ENCODE results near the gene FBXW2.

DNA sequence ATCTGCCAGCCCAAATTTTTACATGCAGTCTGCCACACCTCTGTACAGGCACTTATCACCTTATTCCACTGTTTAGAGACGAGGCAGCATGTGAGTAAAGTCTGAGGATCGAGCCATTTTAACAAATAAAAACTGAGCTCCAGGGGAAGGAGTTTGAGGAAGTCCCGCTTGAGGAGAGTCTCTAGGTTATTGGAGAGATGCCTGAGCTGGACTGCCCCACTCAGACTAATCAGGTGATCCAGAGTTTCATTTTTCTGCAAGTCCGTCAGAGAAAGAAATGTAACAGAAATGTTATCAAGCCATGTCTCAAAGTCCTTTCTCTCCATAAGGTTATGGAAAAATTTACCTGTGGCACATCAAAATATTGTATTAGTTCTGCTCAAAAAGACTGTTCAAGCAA lies 5.3 kb downstream of the FBXW2 start:
- TF ChIP-seq, protein P1, sequence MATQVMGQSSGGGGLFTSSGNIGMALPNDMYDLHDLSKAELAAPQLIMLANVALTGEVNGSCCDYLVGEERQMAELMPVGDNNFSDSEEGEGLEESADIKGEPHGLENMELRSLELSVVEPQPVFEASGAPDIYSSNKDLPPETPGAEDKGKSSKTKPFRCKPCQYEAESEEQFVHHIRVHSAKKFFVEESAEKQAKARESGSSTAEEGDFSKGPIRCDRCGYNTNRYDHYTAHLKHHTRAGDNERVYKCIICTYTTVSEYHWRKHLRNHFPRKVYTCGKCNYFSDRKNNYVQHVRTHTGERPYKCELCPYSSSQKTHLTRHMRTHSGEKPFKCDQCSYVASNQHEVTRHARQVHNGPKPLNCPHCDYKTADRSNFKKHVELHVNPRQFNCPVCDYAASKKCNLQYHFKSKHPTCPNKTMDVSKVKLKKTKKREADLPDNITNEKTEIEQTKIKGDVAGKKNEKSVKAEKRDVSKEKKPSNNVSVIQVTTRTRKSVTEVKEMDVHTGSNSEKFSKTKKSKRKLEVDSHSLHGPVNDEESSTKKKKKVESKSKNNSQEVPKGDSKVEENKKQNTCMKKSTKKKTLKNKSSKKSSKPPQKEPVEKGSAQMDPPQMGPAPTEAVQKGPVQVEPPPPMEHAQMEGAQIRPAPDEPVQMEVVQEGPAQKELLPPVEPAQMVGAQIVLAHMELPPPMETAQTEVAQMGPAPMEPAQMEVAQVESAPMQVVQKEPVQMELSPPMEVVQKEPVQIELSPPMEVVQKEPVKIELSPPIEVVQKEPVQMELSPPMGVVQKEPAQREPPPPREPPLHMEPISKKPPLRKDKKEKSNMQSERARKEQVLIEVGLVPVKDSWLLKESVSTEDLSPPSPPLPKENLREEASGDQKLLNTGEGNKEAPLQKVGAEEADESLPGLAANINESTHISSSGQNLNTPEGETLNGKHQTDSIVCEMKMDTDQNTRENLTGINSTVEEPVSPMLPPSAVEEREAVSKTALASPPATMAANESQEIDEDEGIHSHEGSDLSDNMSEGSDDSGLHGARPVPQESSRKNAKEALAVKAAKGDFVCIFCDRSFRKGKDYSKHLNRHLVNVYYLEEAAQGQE (IDR thresholded peaks at IDR 0.05; ENCODE audit: insufficient read depth in 1 of 2, low read depth in 2 of 2, low read length in 2 of 2), result no peak
- TF ChIP-seq POLR2AphosphoS5 (IDR thresholded peaks at IDR 0.05; ENCODE audit: low read depth, low read length) (no peak), SIN3A (IDR thresholded peaks at IDR 0.05; ENCODE audit: borderline replicate concordance, insufficient read depth, low read length) (no peak), TAF1 (IDR thresholded peaks at IDR 0.05; ENCODE audit: borderline replicate concordance, insufficient read depth, low read length) (no peak), FOXP2 (optimal IDR thresholded peaks at IDR 0.05; ENCODE audit: borderline replicate concordance, extremely low read depth, extremely low read length, insufficient read depth) (no peak)

All from PFSK-1 (cell line).